Psoas muscle (tissue), 8 donors: ENCODE data around the gene LRRC9. TPM values are rescaled to one million over a fixed set of nuclear protein-coding genes. Genes with fewer than 3 reads are reported as not detected.
A peak's percentile ranks its signal among the peaks of the same experiment; 100 is the strongest.

Experiments
- ATAC-seq, 4 donors: fragments of 200-7000 bp; cut with Tn5 transposase; one replicate each; pipeline ENCODE4 v1.9.1; 2020; ENCODE audit warnings: moderate library complexity in 3 of 4, mild to moderate bottlenecking in 2 of 4
- DNase-seq, 2 donors: peaks; one replicate each; pipeline ENCODE4 v3.0.0-alpha.2; 2020
- H3K27ac ChIP-seq: fragments of 200-600 bp; one replicate; pipeline ENCODE4 v1.8.0; 2022
- H3K27me3 ChIP-seq, 3 donors: fragments of 200-600 bp in 1 of 3; one replicate each; pipeline versions ENCODE4 v1.6.1 to v1.8.0; 2013 to 2022; ENCODE audit warnings: low read length in 2 of 3, mild to moderate bottlenecking in 2 of 3, moderate library complexity in 1 of 3; ENCODE audit not compliant: insufficient read depth in 3 of 3
- H3K36me3 ChIP-seq, 2 donors: fragments of 200-600 bp in 1 of 2; one replicate each; pipeline versions ENCODE4 v1.6.1 to v1.8.0; 2013 to 2022; ENCODE audit warnings: low read depth in 1 of 2, mild to moderate bottlenecking in 1 of 2, moderate library complexity in 1 of 2; ENCODE audit not compliant: insufficient read depth in 1 of 2
- H3K4me1 ChIP-seq: fragments of 200-600 bp; one replicate; pipeline ENCODE4 v1.8.0; 2022
- H3K4me3 ChIP-seq: fragments of 200-600 bp; one replicate; pipeline ENCODE4 v1.8.0; 2022; ENCODE audit warnings: mild to moderate bottlenecking
- H3K9me3 ChIP-seq: fragments of 200-600 bp; one replicate; pipeline ENCODE4 v1.8.0; 2022
- CTCF ChIP-seq: fragments of 200-600 bp; IDR thresholded peaks from one replicate; pipeline ENCODE4 v1.8.0; 2022; ENCODE audit warnings: antibody characterized with exemption
- WGBS, 3 donors: extraction: QIAGEN DNeasy Blood & Tissue Kit; methylation state at CpG; one replicate each; pipeline versions ENCODE4 v1.1.6 to v1.1.7; 2013; 5-methylcytosine and 5-hydroxymethylcytosine counted together
- intact Hi-C, 2 donors: fragments of 100-400 bp; cut with DNase I; formaldehyde crosslinking; loops; one replicate each; pipeline versions ENCODE4 v1.11.0 to v1.14.2; 2022
- polyA plus RNA-seq, 3 donors: library from polyadenylated mRNA; stranded (reverse); fragments of 200-250 nt; gene quantifications; one replicate each; pipeline ENCODE4 v1.2.3, GENCODE V29; 2013
- total RNA-seq, 4 donors: library from RNA; stranded (reverse); fragmentation: NEBNext Ultra II Directional in 2 of 4; extraction: Animal tissue kit (Norgen Biotek cat#: 25700) in 2 of 4; gene quantifications; one replicate each; pipeline versions ENCODE4 v1.2.1 to v1.2.4, GENCODE V29; 2021 to 2023
- donor health status: healthy with polysubstance abuse.
- donor health status: DM: no; HTN: no; CAD: no; lungs with moderate emphysema.
- donor health status: Bipolar disorder and iron deficiency.
- donor health status: healthy.
- donor health status: DM: yes; HTN: yes; CAD: no.
- donor health status: DM: no; HTN: no; CAD: no.
- donor health status: DM: no; HTN: no; CAD: no.
- donor health status: DM: yes; HTN: yes; CAD: no.

LRRC9 gene
- total and polyA plus RNA-seq, 7 donors, result under 0.01 to 0.40 (median 0.12) TPM; not detected in 4

GRCh38 chr14:60058087-60058486 lies 138.1 kb downstream of the LRRC9 start:
- no peaks in the 10 kb centered on the region for H3K4me1 ChIP-seq
- no peaks in the 10 kb centered on the region for H3K9me3 ChIP-seq
- no peaks in the 10 kb centered on the region for H3K36me3 ChIP-seq
- H3K4me3 ChIP-seq, result no peak overlapping the region
- H3K27me3 ChIP-seq, result no peaks in the 10 kb centered on the region
- 62 to 77% (median 65%) methylated on average over 1 of the region's 1 CpG for WGBS, 3 donors
- DNase-seq, result no peak
- no peak for ATAC-seq
- intact Hi-C loops, result loop anchor here in 1 of 2 donors (10.0 kb wide), 1 partner anchor 93 kb away; no protein-coding TSS in a partner anchor
- TF ChIP-seq CTCF, result no peak
- H3K27ac ChIP-seq, result no peak overlapping the region

DNA sequence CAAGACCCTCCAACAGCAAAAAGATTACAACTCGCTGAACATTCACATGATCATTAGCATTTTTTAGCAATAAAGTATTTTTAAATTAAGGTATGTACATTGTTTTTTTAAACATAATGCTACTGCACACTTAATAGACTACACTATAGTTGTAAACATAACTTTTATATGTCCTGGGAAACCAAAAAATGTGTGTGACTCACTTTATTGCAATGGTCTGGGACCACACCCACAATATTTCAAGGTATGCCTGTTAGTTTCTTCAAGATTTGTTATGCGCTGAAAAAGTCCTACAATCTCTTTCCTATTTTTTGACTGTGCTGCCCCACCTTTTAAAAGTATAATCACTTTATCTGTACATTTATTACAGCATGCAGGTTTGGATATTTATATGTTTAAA lies 141.4 kb downstream of the LRRC9 start:
- ATAC-seq (no peak), DNase-seq (no peak)
- Histone ChIP-seq H3K4me3 (no peak overlapping the region), H3K27ac (no peak overlapping the region), H3K9me3 (no peaks in the 10 kb centered on the region), H3K36me3 (no peaks in the 10 kb centered on the region), H3K4me1 (no peaks in the 10 kb centered on the region), H3K27me3 (no peaks in the 10 kb centered on the region)
- no peak for TF ChIP-seq CTCF
- 87 to 89% (median 87%) methylated on average over 2 of the region's 2 CpGs for WGBS, 3 donors
- intact Hi-C loops, result loop anchor here in 1 of 2 donors (5.0 kb wide), 1 partner anchor 94 kb away; no protein-coding TSS in a partner anchor

- DNase-seq (no peak), ATAC-seq (peak in 3 of 4 donors; percentile 67 to 92 (median 75))
- Histone ChIP-seq H3K4me3 (no peak overlapping the region), H3K9me3 (no peaks in the 10 kb centered on the region), H3K36me3 (no peaks in the 10 kb centered on the region), H3K27ac (no peak overlapping the region), H3K4me1 (no peaks in the 10 kb centered on the region), H3K27me3 (no peaks in the 10 kb centered on the region)
- intact Hi-C loops, result loop anchor here (2.0 to 5.0 kb wide), 2 partner anchors 97 to 120 kb away; no protein-coding TSS in a partner anchor
- peak; percentile 78 for TF ChIP-seq CTCF
Measured at GRCh38 chr14:60064491-60065072, 144.6 kb downstream of the LRRC9 start.

GRCh38 chr14:60067882-60068281 lies 147.9 kb downstream of the LRRC9 start:
- no peaks in the 10 kb centered on the region for H3K9me3 ChIP-seq
- intact Hi-C loops, result no loop called here
- H3K4me1 ChIP-seq, result no peaks in the 10 kb centered on the region
- ATAC-seq (no peak), DNase-seq (no peak)
- H3K27ac ChIP-seq, result no peak overlapping the region
- 89 to 90% (median 89%) methylated on average over 1 of the region's 1 CpG for WGBS, 3 donors
- TF ChIP-seq CTCF, result no peak
- no peak overlapping the region for H3K4me3 ChIP-seq
- H3K27me3 ChIP-seq, result no peaks in the 10 kb centered on the region
- no peaks in the 10 kb centered on the region for H3K36me3 ChIP-seq

DNA sequence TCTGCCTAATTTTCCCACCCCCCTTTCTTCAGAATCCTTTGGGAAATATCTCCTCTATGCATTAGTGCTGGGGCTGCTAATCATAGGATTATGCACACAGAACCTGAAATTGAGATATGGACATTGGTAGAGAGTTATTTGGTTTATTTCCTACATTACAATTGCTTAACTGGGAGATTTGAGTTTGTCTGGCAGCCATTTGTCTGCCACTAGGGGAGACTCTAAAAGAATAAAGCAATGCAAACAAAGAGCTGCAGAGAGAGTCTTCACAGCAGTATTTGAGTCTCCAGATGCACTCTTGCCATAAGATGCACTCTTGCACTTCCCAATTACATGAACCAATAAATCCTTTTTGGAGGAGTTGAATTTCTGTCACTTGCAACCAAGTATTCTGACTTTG lies 159.8 kb downstream of the LRRC9 start:
- H3K36me3 ChIP-seq, result no peaks in the 10 kb centered on the region
- H3K27ac ChIP-seq, result no peak overlapping the region
- H3K27me3 ChIP-seq, result no peaks in the 10 kb centered on the region
- H3K4me3 ChIP-seq, result no peak overlapping the region
- TF ChIP-seq CTCF, result no peak
- no peak for DNase-seq
- H3K4me1 ChIP-seq, result no peaks in the 10 kb centered on the region
- H3K9me3 ChIP-seq, result no peaks in the 10 kb centered on the region
- no peak for ATAC-seq
- intact Hi-C loops, result no loop called here
